DND-41 (cell line): ENCODE data around the gene PAPPA2.
A peak's percentile ranks its signal among the peaks of the same experiment; 100 is the strongest.
"Not testable (repeated sequence)": the region's sequence is repeated elsewhere in the genome, so short reads cannot be mapped to it uniquely, and the experiment has no call there.

ENCODE experiments used
- ATAC-seq: fragments of 200-7000 bp; cut with Tn5 transposase; 3 replicates; pipeline ENCODE4 v1.9.1; 2021; ENCODE audit warnings: low read depth; ENCODE audit not compliant: insufficient read depth
- DNase-seq: peaks from one replicate; pipeline ENCODE4 v3.0.0-alpha.2; 2020
- H2AFZ ChIP-seq: 2 replicates; pipeline ENCODE4 v1.6.0; 2012; ENCODE audit warnings: low read depth, low read length
- H3K27ac ChIP-seq: 2 replicates; pipeline ENCODE4 v1.5.1; 2012; ENCODE audit warnings: low read length, inconsistent platforms
- H3K27me3 ChIP-seq: fragments of 200-600 bp; sonication (generic); 2 replicates; pipeline ENCODE4 v1.6.0; 2012; ENCODE audit warnings: low read length, mild to moderate bottlenecking, inconsistent platforms; ENCODE audit not compliant: insufficient read depth, poor library complexity
- H3K36me3 ChIP-seq: 2 replicates; pipeline ENCODE4 v1.5.1; 2012; ENCODE audit warnings: low read length, inconsistent platforms; ENCODE audit not compliant: insufficient read depth
- H3K4me1 ChIP-seq: 2 replicates; pipeline ENCODE4 v1.5.1; 2012; ENCODE audit warnings: mild to moderate bottlenecking, low read length; ENCODE audit not compliant: insufficient read depth
- H3K4me2 ChIP-seq: 2 replicates; pipeline ENCODE4 v1.6.0; 2012; ENCODE audit warnings: mild to moderate bottlenecking, moderate library complexity, low read length, inconsistent platforms; ENCODE audit not compliant: insufficient read depth
- H3K4me3 ChIP-seq, 2 experiments: fragments of 200-600 bp in 1 of 2; shearing (Covaris generic) in 1 of 2; 2 replicates each; pipeline ENCODE4 v1.5.1; 2012 to 2016; ENCODE audit warnings: inconsistent platforms in 2 of 2, low read length in 2 of 2, mild to moderate bottlenecking in 2 of 2, low read depth in 1 of 2, moderate library complexity in 1 of 2
- H3K79me2 ChIP-seq: 2 replicates; pipeline ENCODE4 v1.6.0; 2012; ENCODE audit warnings: low read length, inconsistent platforms; ENCODE audit not compliant: insufficient read depth
- H3K9ac ChIP-seq: 2 replicates; pipeline ENCODE4 v1.6.0; 2012; ENCODE audit warnings: low read depth, mild to moderate bottlenecking, inconsistent platforms, low read length, moderate library complexity
- H3K9me3 ChIP-seq: 2 replicates; pipeline ENCODE4 v1.5.1; 2012; ENCODE audit warnings: low read length, moderate library complexity, mild to moderate bottlenecking, inconsistent platforms; ENCODE audit not compliant: insufficient read depth, severe bottlenecking
- H4K20me1 ChIP-seq: 2 replicates; pipeline ENCODE4 v1.6.0; 2012; ENCODE audit warnings: low read length; ENCODE audit not compliant: insufficient read depth
- EZH2 ChIP-seq: IDR thresholded peaks from 3 replicates; pipeline ENCODE4 v1.6.1; 2012; ENCODE audit warnings: borderline replicate concordance, low read depth, mild to moderate bottlenecking, moderate library complexity, low read length, inconsistent platforms; ENCODE audit not compliant: severe bottlenecking
- TF ChIP-seq, protein P1 (sequence below): IDR thresholded peaks from 2 replicates; pipeline ENCODE4 v1.5.1; 2012; ENCODE audit warnings: borderline replicate concordance, low read length, moderate library complexity, mild to moderate bottlenecking; ENCODE audit not compliant: poor library complexity, severe bottlenecking; ENCODE audit errors: extremely low read depth

Gene PAPPA2

DNA sequence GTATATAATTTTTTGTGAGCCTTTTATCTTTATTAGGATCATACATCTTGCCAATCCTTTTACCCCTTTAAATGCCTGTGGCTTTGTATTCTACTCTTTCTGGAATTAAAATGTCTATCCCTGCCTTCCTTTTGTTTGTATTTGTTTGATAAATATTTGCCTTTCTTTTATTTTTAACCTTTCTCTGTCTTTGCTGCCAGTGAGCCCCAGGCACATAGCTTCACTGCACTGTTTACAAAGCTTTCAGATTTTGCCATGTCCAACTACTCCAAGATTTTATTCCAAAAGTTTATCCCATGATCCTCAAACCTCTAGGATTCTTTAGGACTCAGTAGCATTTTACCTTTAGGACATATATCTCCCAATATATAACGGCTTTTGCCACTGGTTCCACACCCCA is 281.2 kb downstream of the PAPPA2 start:
- Histone ChIP-seq H3K36me3 (no peaks in the 10 kb centered on the region), H3K4me2 (no peak overlapping the region)

DNA sequence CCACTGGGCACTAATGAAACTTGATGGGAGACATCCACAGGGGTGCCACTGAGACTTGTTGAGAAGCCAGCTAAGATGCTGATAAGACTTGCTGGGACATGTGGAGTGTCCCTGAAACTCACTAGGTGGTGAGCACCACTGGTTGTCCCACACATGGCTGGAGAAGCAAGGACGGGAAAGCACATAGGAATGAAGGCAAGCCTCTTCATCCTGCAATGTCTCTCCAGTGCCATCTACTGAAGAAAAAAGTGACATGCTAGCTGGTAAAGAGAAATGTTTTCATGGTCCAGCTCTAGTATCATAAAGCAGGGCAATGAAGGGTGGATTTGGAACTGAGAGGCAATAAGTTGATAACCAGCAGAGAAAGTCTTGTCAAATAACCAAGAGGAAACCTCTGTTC is 283.0 kb downstream of the PAPPA2 start:
- Histone ChIP-seq H3K4me3 (no peak overlapping the region), H3K79me2 (no peaks in the 10 kb centered on the region), H3K27ac (no peak overlapping the region), H2AFZ (no peak overlapping the region), H3K9ac (no peak overlapping the region), H3K4me1 (no peaks in the 10 kb centered on the region), H3K36me3 (no peaks in the 10 kb centered on the region), H3K27me3 (no peaks in the 10 kb centered on the region), H3K9me3 (no peaks in the 10 kb centered on the region), H3K4me2 (no peak overlapping the region), H4K20me1 (no peaks in the 10 kb centered on the region)
- ATAC-seq (no peak), DNase-seq (no peak)
- TF ChIP-seq, protein P1, sequence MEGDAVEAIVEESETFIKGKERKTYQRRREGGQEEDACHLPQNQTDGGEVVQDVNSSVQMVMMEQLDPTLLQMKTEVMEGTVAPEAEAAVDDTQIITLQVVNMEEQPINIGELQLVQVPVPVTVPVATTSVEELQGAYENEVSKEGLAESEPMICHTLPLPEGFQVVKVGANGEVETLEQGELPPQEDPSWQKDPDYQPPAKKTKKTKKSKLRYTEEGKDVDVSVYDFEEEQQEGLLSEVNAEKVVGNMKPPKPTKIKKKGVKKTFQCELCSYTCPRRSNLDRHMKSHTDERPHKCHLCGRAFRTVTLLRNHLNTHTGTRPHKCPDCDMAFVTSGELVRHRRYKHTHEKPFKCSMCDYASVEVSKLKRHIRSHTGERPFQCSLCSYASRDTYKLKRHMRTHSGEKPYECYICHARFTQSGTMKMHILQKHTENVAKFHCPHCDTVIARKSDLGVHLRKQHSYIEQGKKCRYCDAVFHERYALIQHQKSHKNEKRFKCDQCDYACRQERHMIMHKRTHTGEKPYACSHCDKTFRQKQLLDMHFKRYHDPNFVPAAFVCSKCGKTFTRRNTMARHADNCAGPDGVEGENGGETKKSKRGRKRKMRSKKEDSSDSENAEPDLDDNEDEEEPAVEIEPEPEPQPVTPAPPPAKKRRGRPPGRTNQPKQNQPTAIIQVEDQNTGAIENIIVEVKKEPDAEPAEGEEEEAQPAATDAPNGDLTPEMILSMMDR, result peak; percentile 37
- TF ChIP-seq EZH2, result no peak

More for the DNA sequence above, 281.2 kb downstream of the PAPPA2 start:
- no peak overlapping the region for H2AFZ ChIP-seq
- DNase-seq (no peak), ATAC-seq (no peak)
- no peak overlapping the region for H3K4me3 ChIP-seq
- no peaks in the 10 kb centered on the region for H3K4me1 ChIP-seq
- H4K20me1 ChIP-seq, result no peaks in the 10 kb centered on the region
- no peaks in the 10 kb centered on the region for H3K27me3 ChIP-seq
- no peaks in the 10 kb centered on the region for H3K9me3 ChIP-seq
- H3K9ac ChIP-seq, result no peak overlapping the region
- no peaks in the 10 kb centered on the region for H3K79me2 ChIP-seq
- TF ChIP-seq EZH2, result no peak
- TF ChIP-seq, protein P1, result no peak
- no peak overlapping the region for H3K27ac ChIP-seq

DNA sequence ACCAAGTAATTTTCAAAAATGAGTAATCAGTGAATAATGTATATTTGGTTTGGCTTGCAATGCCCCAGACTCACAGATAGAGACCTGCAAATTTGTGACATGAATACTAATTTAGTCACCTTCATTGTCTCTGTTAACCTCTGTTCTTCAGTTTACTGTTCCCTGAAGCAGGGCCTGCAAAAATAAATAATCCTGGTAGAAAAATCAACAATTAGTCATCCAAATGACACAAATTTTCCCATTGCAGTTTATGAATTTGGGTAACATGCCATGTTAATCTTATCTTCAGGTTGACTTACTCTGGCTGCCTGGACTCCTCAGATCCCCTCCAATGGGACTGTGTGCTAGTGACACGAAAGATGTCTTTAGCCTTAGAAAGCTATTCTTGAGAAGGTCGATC is 289.5 kb downstream of the PAPPA2 start:
- ATAC-seq (no peak), DNase-seq (no peak)
- H3K4me2 ChIP-seq, result no peak overlapping the region
- H3K9ac ChIP-seq, result no peak overlapping the region
- H3K36me3 ChIP-seq, result no peaks in the 10 kb centered on the region
- no peaks in the 10 kb centered on the region for H3K27me3 ChIP-seq
- no peaks in the 10 kb centered on the region for H3K4me1 ChIP-seq
- no peak overlapping the region for H3K27ac ChIP-seq
- no peaks in the 10 kb centered on the region for H4K20me1 ChIP-seq
- no peak overlapping the region for H3K4me3 ChIP-seq
- no peaks in the 10 kb centered on the region for H3K9me3 ChIP-seq
- no peak overlapping the region for H2AFZ ChIP-seq
- no peak for TF ChIP-seq EZH2
- TF ChIP-seq, protein P1, result no peak
- no peaks in the 10 kb centered on the region for H3K79me2 ChIP-seq

DNA sequence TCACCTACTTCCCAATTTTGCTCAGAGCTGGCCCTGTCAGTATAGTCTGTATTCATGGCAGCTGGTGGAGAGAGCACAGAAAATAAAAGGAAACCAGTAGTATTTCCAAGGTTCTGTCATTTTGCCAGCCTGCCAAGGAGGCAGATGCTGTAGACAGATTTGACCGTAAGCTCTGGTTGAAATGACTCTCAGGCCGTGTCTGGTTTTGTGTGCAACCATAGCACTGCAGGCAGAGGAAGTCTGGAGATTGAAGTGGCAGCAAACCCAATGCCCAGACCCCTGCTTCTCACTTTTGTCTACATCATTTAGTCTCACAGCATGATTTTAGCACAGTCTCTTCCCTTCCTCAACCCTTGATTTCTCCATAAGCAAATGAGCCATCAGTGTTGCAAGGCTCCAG is 291.7 kb downstream of the PAPPA2 start:
- H3K4me1 ChIP-seq, result no peaks in the 10 kb centered on the region
- H2AFZ ChIP-seq, result no peak overlapping the region
- no peak overlapping the region for H3K27ac ChIP-seq
- no peaks in the 10 kb centered on the region for H4K20me1 ChIP-seq
- H3K4me3 ChIP-seq, result no peak overlapping the region
- H3K36me3 ChIP-seq, result no peaks in the 10 kb centered on the region
- ATAC-seq (no peak), DNase-seq (no peak)
- H3K79me2 ChIP-seq, result no peaks in the 10 kb centered on the region
- no peaks in the 10 kb centered on the region for H3K27me3 ChIP-seq
- no peaks in the 10 kb centered on the region for H3K9me3 ChIP-seq
- no peak for TF ChIP-seq EZH2
- TF ChIP-seq, protein P1, result no peak
- no peak overlapping the region for H3K4me2 ChIP-seq
- H3K9ac ChIP-seq, result no peak overlapping the region

DNA sequence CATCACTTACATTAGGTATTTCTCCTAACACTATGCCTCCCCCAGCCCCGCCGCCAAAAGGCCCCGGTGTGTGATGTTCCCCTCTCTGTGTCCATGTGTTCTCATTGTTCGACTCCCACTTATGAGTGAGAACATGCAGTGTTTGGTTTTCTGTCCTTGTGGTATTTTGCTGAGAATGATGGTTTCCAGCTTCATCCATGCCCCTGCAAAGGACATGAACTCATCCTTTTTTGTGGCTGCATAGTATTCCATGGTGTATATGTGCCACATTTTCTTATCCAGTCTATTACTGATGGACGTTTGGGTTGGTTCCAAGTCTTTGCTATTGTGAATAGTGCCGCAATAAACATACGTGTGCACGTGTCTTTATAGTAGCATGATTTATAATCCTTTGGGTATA is 293.8 kb downstream of the PAPPA2 start:
- not testable (repeated sequence) for H4K20me1 ChIP-seq, H3K27ac ChIP-seq

More for the DNA sequence above, 293.8 kb downstream of the PAPPA2 start:
- not testable (repeated sequence) for ATAC-seq, H3K9ac ChIP-seq, H3K79me2 ChIP-seq, H3K4me2 ChIP-seq, H3K27me3 ChIP-seq, H3K9me3 ChIP-seq, H2AFZ ChIP-seq, H3K4me3 ChIP-seq, DNase-seq, H3K4me1 ChIP-seq, H3K36me3 ChIP-seq
